Inflammatory macrophage treated with lipopolysaccharide for 1 hour (primary cell): ENCODE results near the gene FGFBP1.
"Not testable (repeated sequence)": the region's sequence is repeated elsewhere in the genome, so short reads cannot be mapped to it uniquely, and the experiment has no call there.

Source experiments
- DNase-seq, 2 donors: peaks; one replicate each; pipeline ENCODE4 v3.0.0-alpha.2; 2020 to 2022

FGFBP1 gene

GRCh38 chr4:15944895-15945294 lies 6.4 kb upstream of the FGFBP1 start:
- no peak for DNase-seq

- DNase-seq, result no peak
These were observed 3.7 kb upstream of the FGFBP1 start for GRCh38 chr4:15942283-15942682.

DNA sequence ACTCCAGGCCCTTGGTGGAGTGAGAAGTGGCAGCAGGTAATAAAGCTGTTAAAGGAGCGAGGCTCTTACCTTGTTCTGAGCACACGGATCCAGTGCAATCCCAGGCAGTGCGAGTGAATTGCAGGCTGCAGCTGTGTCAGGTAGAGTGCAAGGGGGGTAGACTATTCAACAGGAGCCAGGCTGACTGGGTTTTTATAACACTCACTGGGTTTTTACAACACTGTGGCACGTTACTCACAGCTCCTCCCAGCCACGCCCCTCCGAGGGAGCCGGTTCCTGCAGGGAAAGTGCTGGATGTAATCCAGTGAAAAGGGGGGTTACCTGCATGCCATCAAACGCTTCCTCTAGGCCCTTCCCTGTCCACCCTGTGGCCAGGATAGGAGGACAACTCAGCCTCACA lies 358 bp downstream of the FGFBP1 start:
- no peak for DNase-seq

- DNase-seq, result no peak
These were observed 2.0 kb downstream of the FGFBP1 start for GRCh38 chr4:15936495-15936894.

DNA sequence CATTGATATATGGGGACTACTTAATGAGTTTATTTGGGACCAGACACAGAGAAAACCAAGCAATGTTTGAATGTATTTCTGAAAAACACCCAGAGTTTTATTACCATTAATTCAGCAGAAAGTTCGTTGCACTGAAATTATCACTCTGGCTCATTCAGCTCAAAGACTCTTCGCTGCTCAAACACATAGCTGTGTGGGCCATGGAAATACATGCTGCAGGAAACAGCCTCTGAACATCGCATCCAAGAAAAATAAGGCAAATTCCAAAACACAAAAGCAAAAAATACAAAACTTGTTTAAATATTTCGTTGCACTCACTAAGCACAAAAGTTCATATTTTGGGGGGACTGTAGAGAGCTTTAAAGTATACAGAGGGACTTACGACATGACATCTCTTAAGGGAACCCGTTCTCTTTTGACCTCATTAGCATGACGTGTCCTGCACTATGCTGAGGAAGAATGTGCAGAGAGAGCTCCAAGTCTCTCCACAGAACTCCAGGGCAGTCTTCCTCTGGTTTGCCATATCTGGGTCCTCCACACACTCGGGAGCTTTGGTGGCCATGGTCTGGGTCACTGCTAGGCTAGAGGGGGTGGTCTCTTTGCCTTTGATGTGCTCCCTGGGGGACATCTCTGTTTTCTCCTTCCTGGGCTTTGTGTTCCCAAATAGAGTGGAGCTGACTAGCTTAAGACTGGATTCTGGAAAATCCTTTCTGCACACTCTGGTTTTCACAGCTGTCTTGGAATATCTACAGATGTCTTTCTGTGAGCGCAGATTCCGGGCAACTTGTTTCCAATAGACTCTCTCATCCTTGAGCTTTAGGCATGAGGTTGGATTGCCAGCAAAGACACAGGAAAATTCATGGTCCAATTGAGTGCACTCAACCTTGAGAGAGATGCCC lies 2.8 kb downstream of the FGFBP1 start:
- DNase-seq, result no peak

- DNase-seq, result no peak
These were observed 4.3 kb downstream of the FGFBP1 start for GRCh38 chr4:15934259-15934658.

- peak; percentile 10 to 49 for DNase-seq
These were observed 6.9 kb downstream of the FGFBP1 start for GRCh38 chr4:15931451-15932210.

DNA sequence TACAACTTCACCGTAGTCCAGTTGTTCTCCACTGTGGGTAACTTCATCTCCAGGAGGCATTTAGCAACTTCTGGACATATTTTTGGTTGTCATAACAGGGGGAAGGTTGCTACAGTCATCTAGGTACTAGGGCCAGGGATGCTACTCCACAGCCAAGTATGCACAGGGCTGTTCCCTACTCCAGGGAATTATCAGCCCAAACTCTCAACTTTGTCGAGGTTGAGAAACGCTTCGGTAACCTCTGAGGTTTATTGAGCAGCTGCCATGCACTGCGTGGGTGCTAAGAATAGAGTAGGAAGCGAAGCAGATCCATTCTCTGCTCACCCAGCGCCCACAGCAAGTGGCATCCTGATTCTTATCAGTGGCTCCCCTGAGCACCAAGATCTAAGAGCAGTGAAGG lies 8.2 kb downstream of the FGFBP1 start:
- DNase-seq, result no peak

DNA sequence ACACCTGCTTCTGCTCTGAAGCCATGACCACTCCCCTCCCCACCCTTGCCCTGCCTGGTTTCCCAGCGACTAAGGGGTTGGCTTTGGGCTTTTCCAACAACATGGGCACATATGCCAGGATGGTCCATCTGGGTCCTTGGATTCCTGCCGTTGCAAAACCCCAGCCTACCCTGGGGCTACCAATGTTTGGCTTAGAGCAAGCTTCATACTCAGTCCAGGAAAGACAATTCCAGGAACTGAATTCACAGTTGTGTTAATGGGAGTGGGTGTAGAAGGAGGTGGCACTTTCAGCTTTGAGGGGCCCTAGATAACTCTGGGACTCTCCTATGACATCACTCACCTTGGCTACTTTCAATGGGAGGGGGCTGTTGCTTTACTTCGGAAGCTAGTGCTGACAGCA lies 9.0 kb downstream of the FGFBP1 start:
- DNase-seq, result no peak

- no peak for DNase-seq
These were observed 9.7 kb downstream of the FGFBP1 start for GRCh38 chr4:15928883-15929282.

GRCh38 chr4:15926486-15926885 lies 12.1 kb downstream of the FGFBP1 start:
- no peak for DNase-seq

GRCh38 chr4:15925830-15926229 lies 12.7 kb downstream of the FGFBP1 start:
- DNase-seq, result no peak

GRCh38 chr4:15921592-15921932 lies 17.0 kb downstream of the FGFBP1 start:
- DNase-seq, result no peak

- DNase-seq, result no peak
These were observed 17.6 kb downstream of the FGFBP1 start for GRCh38 chr4:15920723-15921591.

- no peak for DNase-seq
These were observed 19.9 kb downstream of the FGFBP1 start for GRCh38 chr4:15918484-15919129.

DNA sequence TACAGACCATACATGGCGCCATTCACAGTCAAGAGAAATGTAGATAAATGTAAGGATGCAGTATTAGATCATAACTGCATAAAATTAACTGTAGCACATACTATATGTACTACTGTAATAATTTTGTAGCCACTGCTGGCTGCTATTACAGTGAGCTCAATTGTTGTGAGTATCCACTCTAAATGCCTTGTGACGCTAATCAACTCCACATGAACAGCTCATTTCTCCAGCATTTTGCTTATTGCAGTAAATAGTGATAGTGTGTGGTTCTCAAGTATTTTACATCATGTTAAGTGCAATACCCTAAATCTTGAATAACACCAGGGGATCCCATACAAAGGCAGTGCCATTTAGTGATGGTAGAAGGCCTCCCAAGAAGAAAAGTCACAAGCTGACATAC lies 21.2 kb downstream of the FGFBP1 start:
- no peak for DNase-seq

GRCh38 chr4:15916358-15916757 lies 22.2 kb downstream of the FGFBP1 start:
- not testable (repeated sequence) for DNase-seq

DNA sequence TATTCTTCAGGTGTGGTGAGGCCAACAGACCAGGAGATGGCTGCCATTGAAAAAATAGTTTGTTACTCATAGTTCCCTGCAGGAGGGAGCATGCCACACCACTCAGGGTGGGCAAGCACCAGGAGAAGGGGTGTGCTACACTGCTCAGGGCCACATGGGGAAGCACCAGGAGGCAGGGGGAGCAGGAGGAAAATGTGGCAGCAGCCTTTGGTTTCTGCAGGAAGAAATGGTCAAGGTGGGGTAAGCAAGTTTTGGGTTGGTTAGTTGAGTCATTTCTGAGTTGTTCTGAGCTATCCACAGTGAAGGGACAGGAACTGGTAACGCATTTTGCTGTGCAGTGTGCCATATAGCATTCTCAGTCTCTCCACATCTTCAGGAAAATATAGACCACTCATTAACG lies 23.8 kb downstream of the FGFBP1 start:
- DNase-seq, result no peak

GRCh38 chr4:15914291-15914690 lies 24.2 kb downstream of the FGFBP1 start:
- no peak for DNase-seq

DNA sequence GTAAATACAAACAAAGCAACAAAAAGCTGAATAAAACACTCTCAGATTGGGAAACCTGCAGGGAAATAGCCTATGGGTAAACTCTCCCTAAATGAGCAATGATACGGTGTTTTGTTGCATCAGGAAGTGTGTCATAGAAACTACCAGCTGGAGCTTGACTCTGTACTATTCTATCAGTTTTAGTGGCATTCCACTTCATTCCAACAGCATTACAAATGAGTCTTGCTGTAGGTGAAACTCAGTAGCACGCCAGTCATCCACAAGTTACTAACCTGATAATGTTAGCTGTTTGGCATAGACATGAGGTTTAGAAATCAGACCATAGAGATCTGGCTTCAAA lies 24.9 kb downstream of the FGFBP1 start:
- DNase-seq, result no peak

DNA sequence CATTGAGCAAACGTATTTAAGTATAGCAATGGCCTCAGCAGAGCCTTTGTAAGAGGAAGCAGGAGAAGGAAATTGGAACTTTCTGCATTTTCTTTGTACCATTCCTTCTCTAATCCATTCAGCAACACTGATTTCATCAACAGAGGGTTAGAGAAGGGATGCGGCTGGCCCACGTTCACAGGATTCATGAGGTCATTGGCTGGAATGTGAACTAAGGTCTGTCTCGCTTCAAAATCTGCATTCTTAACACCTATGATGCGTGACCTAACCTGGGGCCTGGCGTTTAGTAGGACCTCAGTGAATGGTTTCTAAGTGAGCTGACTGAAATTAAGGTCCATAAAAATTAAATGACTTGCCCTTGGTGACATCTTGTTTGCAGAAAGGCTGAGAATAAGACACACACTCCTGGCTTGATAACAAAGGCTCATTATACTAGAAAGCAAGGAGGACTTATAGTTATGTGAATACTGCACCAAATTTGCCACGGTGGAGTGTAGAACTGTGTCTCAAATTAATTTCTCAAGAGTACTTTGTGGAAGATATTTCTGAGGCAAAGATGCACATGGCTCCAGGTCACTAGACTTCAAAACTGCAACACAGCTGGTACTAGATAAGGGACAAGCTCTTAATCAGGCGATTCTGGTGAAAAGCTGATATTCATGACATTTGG lies 25.4 kb downstream of the FGFBP1 start:
- DNase-seq, result no peak

DNA sequence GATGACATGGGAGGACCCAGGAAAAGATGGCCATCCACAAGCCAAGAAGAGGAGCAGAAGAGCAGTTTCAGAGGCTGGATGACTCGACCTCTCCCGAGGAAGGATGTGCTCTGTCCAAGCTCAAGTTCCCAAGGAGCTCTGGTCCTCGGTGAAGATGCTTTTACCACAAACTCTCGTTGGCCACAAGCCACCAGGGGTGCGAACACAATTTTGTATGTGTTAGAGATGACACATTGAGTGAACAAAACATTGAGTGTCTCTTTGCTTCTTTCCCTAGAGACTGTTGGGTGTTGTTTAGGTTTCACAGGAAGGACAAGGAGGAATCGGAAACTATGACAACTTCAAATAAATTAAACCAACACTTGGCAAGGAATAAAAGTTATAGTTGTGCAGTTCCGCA lies 26.3 kb downstream of the FGFBP1 start:
- no peak for DNase-seq
